Peyer's patch (tissue), 4 donors: ENCODE data around the gene ATP8A1.

Experiments
- POLR2A ChIP-seq, 2 donors: fragments of 450-650 bp; IDR thresholded peaks; one replicate each; pipeline ENCODE4 v1.5.1; 2017; ENCODE audit warnings: antibody characterized with exemption in 2 of 2, mild to moderate bottlenecking in 2 of 2, moderate library complexity in 2 of 2
- TF ChIP-seq, protein P1 (sequence below), 6 experiments: fragments of 450-650 bp in 4 of 6; fragments of 200-600 bp in 2 of 6; sonication (generic) in 1 of 6; IDR thresholded peaks; one replicate each; pipeline ENCODE4 v1.5.1; 2017 to 2019; ENCODE audit warnings: antibody characterized with exemption in 6 of 6, mild to moderate bottlenecking in 3 of 6, moderate library complexity in 1 of 6

DNA sequence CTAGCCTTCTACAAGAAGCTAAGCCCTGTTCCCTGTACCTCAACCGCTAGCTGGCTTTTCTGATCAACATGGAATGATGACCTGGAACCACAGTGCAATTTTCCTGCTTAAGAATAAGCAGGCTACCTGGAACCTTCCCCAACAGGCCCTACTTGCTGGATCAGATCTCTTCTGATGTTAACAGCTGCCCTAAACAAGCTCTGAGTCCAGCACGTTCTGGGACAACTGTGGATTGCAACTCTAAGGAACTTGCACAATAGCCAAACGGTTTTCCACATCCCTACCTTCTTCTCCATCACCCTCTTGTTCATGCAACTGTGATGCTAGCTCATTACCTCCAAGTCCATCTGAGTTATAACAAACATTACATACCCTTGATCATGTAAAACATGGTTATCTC is 19.8 kb downstream of the ATP8A1 start:
- TF ChIP-seq, protein P1, sequence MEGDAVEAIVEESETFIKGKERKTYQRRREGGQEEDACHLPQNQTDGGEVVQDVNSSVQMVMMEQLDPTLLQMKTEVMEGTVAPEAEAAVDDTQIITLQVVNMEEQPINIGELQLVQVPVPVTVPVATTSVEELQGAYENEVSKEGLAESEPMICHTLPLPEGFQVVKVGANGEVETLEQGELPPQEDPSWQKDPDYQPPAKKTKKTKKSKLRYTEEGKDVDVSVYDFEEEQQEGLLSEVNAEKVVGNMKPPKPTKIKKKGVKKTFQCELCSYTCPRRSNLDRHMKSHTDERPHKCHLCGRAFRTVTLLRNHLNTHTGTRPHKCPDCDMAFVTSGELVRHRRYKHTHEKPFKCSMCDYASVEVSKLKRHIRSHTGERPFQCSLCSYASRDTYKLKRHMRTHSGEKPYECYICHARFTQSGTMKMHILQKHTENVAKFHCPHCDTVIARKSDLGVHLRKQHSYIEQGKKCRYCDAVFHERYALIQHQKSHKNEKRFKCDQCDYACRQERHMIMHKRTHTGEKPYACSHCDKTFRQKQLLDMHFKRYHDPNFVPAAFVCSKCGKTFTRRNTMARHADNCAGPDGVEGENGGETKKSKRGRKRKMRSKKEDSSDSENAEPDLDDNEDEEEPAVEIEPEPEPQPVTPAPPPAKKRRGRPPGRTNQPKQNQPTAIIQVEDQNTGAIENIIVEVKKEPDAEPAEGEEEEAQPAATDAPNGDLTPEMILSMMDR (IDR thresholded peaks at IDR 0.05) = no peak
- TF ChIP-seq POLR2A (IDR thresholded peaks at IDR 0.05) = no peak
